Measurements from ENCODE around the gene SH3RF2.
A peak's percentile ranks its signal among the peaks of the same experiment; 100 is the strongest.
"Not testable (repeated sequence)": the region's sequence is repeated elsewhere in the genome, so short reads cannot be mapped to it uniquely, and the experiment has no call there.

SH3RF2 gene, protein sequence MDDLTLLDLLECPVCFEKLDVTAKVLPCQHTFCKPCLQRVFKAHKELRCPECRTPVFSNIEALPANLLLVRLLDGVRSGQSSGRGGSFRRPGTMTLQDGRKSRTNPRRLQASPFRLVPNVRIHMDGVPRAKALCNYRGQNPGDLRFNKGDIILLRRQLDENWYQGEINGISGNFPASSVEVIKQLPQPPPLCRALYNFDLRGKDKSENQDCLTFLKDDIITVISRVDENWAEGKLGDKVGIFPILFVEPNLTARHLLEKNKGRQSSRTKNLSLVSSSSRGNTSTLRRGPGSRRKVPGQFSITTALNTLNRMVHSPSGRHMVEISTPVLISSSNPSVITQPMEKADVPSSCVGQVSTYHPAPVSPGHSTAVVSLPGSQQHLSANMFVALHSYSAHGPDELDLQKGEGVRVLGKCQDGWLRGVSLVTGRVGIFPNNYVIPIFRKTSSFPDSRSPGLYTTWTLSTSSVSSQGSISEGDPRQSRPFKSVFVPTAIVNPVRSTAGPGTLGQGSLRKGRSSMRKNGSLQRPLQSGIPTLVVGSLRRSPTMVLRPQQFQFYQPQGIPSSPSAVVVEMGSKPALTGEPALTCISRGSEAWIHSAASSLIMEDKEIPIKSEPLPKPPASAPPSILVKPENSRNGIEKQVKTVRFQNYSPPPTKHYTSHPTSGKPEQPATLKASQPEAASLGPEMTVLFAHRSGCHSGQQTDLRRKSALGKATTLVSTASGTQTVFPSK

DNA sequence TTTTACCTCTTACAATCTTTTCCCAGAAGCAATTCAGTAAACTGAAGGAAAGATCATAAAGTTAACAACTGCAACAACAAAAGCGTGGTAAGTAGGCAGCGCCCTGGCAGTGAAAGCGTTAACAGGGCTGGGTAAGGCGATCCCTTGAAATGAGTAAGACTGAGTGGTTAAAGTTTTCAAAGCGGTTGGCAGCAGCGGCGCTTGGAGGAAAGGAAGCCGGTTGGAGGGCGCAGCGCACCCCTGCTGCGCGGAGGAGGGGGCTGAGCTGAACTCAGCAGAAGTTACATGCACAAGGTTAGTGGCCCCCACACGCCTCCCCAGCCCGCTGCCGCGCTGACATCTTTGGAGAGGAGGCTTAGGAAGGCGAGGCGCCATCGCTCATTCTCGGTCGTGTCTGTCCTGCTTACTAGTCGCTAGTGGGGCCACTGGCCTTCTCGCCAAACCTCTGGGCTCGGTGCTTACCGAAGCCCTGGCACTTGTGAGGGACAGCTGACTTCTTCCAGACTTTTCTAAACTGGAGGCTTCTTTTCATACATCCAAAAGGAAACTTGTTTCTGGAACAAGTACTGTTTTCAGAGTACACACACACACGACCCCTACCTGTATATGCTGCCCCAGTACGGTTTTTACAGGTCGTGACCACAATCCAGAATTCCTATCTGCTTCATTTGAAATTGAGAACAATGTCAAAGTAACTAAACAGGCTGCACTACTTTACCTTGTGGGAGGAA lies at the start of gene SH3RF2:
Gene SH3RF2 (plus strand): TSS at position 178 of the 731 bp plus-strand sequence. CDS start 1,351 bp downstream, outside the sequence.
- Mint-ChIP-seq H3K4me3 (peak within 1 kb of the TSS; percentile 51), H3K36me3 (ENCODE audit: insufficient read depth) (no peaks in the 10 kb centered on the region), H3K27ac (ENCODE audit: low read depth) (no peak within 1 kb of the TSS), H3K4me1 (peaks cover 13% of the 10 kb centered on the region), H3K27me3 (peaks cover 53% of the 10 kb centered on the region), H3K9me3 (no peaks in the 10 kb centered on the region)
- ATAC-seq (replicated peaks; ENCODE audit: extremely low read depth, poor library complexity, severe bottlenecking) (no peak), DNase-seq (ENCODE audit: low spot score in 2 of 2) (no peak)

DNA sequence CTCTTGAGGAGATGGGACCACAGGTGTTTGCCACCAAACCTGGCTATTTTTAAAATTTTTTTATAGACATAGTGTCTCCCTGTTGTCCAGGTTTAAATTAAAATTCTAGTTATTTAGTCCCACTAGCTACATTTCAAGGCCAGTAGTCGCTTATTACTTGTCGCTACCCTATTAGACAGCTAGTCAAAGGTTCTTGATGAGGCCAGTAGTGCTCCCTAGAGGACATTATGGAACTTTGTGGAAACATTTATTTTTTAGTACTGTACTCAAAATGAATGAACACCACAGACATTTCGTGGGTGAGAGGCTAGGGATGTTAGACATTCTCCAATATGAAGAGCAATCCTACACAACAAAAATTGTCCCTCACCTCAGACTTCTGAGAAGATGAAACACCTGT lies 49.2 kb upstream of the SH3RF2 start:
- no peak overlapping the region for H3K4me3 Mint-ChIP-seq
- ATAC-seq (replicated peaks; ENCODE audit: extremely low read depth, poor library complexity, severe bottlenecking), result no peak

DNA sequence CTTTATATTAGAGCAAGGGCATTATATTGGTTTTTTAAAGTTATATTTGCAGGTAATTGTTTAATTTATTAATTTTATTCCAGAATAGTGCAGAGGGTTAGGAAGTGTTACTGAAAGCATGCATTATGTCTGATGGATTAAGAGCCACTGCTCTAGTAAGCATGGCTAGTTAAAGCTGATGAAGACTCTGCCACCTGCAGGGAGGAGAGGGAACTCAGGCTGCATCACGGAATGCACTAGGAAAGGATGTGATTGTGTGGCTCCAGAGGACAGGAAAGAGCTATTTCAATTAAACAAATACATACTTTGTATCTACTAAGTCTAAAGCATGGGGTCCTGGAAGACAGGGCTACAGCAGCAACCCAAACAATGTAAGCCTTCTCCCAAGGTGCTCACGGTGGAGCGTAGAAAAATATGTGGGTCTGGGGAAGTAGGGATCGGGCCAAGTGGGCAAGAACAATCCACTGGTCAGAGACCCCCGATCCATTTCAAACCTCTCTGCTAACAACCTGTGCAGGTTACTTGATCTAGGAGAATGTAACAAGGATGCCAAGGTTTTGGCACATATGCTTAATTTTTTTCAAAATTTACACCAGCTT lies 48.3 kb upstream of the SH3RF2 start:
- Mint-ChIP-seq H3K36me3 (ENCODE audit: insufficient read depth) (no peaks in the 10 kb centered on the region), H3K27ac (ENCODE audit: low read depth) (no peak overlapping the region), H3K27me3 (peaks cover 26% of the 10 kb centered on the region), H3K9me3 (peaks cover 10% of the 10 kb centered on the region), H3K4me1 (no peaks in the 10 kb centered on the region), H3K4me3 (no peak overlapping the region)
- ATAC-seq (replicated peaks; ENCODE audit: extremely low read depth, poor library complexity, severe bottlenecking) (no peak), DNase-seq (ENCODE audit: low spot score in 2 of 2) (no peak)

More for the DNA sequence above, 49.2 kb upstream of the SH3RF2 start:
- Mint-ChIP-seq H3K9me3 (peaks cover 6% of the 10 kb centered on the region), H3K27ac (ENCODE audit: low read depth) (no peak overlapping the region), H3K27me3 (peaks cover 18% of the 10 kb centered on the region), H3K36me3 (ENCODE audit: insufficient read depth) (no peaks in the 10 kb centered on the region), H3K4me1 (no peaks in the 10 kb centered on the region)
- no peak for DNase-seq (ENCODE audit: low spot score in 2 of 2)

DNA sequence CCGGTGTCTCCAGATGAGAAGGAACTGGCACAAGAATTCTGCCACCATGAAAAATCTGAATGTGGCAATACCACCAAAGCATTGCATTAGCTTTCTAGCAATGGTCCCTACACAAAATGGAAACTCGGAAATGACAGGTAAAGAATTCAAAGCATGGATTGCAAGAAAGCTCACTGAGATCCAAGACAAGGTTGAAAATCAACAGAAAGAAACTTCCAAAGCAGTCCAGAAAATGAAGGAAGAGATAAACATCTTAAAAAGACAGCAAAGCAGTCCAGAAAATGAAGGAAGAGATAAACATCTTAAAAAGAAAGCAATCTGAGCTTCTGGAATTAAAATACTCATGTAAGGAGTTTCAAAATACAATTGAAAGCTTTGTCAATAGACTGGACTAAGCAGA lies 46.8 kb upstream of the SH3RF2 start:
- Mint-ChIP-seq H3K4me1 (no peaks in the 10 kb centered on the region), H3K27ac (ENCODE audit: low read depth) (no peak overlapping the region), H3K9me3 (peaks cover 10% of the 10 kb centered on the region), H3K36me3 (ENCODE audit: insufficient read depth) (no peaks in the 10 kb centered on the region), H3K4me3 (no peak overlapping the region), H3K27me3 (peaks cover 30% of the 10 kb centered on the region)
- DNase-seq (ENCODE audit: low spot score in 2 of 2) (no peak), ATAC-seq (replicated peaks; ENCODE audit: extremely low read depth, poor library complexity, severe bottlenecking) (no peak)

DNA sequence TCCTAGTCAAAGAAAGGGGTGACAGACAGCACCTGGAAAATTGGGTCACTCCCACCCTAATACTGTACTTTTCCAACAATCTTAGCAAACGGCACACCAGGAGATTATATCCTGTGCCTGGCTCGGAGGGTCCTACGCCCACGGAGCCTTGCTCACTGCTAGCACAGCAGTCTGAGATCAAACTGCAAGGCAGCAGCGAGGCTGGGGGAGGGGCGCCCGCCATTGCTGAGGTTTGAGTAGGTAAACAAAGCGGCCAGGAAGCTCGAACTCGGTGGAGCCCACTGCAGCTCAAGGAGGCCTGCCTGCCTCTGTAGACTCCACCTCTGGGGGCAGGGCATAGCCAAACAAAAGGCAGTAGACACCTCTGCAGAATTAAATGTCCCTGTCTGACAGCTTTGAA lies 45.0 kb upstream of the SH3RF2 start:
- H3K27ac Mint-ChIP-seq (ENCODE audit: low read depth); DNase-seq (ENCODE audit: low spot score in 2 of 2); H3K36me3 Mint-ChIP-seq (ENCODE audit: insufficient read depth); H3K4me1 Mint-ChIP-seq; ATAC-seq (replicated peaks; ENCODE audit: extremely low read depth, poor library complexity, severe bottlenecking); H3K4me3 Mint-ChIP-seq: not testable (repeated sequence)
- Mint-ChIP-seq H3K9me3 (peaks cover 10% of the 10 kb centered on the region), H3K27me3 (peaks cover 30% of the 10 kb centered on the region)

DNA sequence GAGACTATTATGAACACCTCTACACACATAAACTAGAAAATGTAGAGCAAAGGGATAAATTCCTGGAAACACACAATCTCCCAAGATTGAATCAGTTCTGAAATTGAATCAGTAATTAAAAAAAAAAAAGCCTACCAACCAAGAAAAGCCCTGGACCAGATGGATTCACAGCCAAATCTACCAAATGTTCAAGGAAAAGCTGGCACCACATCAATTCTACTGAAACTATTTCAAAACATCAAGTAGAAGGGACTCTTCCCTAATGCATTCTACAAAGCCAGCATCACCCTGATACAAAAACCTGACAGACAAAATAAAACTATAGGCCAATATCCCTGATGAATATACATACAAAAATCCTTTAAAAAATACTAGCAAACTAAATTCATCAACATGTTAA lies 38.2 kb upstream of the SH3RF2 start:
- H3K9me3 Mint-ChIP-seq, result peaks cover 7% of the 10 kb centered on the region
- H3K27ac Mint-ChIP-seq (ENCODE audit: low read depth), result no peak overlapping the region
- no peak overlapping the region for H3K4me3 Mint-ChIP-seq
- H3K4me1 Mint-ChIP-seq, result no peaks in the 10 kb centered on the region
- ATAC-seq (replicated peaks; ENCODE audit: extremely low read depth, poor library complexity, severe bottlenecking), result no peak
- DNase-seq (ENCODE audit: low spot score in 2 of 2), result no peak
- H3K36me3 Mint-ChIP-seq (ENCODE audit: insufficient read depth), result no peaks in the 10 kb centered on the region
- H3K27me3 Mint-ChIP-seq, result peaks cover 2% of the 10 kb centered on the region

DNA sequence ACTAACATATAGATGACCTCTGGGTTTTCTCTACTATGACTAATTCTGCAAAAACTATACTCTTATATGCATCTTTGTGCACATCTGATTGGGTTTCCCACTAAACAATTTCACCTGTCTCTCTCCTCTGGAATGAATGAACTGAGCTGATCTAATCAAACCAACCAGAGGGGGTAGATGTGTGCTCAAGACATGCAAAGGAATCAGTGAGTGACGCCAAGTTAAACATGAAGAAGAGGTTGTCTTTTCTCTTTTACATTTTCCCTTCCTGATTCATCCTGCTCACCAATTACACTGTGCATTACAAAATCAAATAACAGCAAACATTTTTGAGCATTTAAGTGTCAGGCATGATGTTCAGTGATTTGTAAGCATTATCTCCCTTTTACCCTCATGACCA lies 34.0 kb upstream of the SH3RF2 start:
- H3K9me3 Mint-ChIP-seq, result peaks cover 7% of the 10 kb centered on the region
- H3K4me1 Mint-ChIP-seq, result no peaks in the 10 kb centered on the region
- H3K27ac Mint-ChIP-seq (ENCODE audit: low read depth), result no peak overlapping the region
- H3K36me3 Mint-ChIP-seq (ENCODE audit: insufficient read depth), result no peaks in the 10 kb centered on the region
- ATAC-seq (replicated peaks; ENCODE audit: extremely low read depth, poor library complexity, severe bottlenecking), result no peak
- H3K4me3 Mint-ChIP-seq, result no peak overlapping the region
- peaks cover 25% of the 10 kb centered on the region for H3K27me3 Mint-ChIP-seq
- DNase-seq (ENCODE audit: low spot score in 2 of 2), result no peak

DNA sequence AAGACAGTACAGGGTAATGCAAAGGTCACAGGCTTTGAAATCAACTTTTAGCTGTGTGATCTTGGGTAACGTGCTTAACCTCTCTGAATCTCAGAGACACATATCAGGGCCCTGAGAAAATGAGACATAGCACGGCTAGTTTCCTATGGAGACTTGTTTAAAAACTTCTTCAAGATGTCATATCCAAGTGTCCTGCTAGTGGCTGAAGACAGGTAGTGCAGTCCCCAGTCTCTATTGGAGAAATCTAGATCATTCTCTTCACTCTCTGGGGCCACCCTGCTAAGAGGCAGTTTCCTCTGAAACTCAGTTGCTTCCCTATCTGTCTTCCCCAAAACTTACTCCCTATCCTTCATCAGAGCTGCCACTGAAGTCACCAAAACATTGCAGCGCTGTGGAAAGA lies 33.3 kb upstream of the SH3RF2 start:
- no peak overlapping the region for H3K27ac Mint-ChIP-seq (ENCODE audit: low read depth)
- DNase-seq (ENCODE audit: low spot score in 2 of 2) (no peak), ATAC-seq (replicated peaks; ENCODE audit: extremely low read depth, poor library complexity, severe bottlenecking) (no peak)
- H3K4me1 Mint-ChIP-seq, result no peaks in the 10 kb centered on the region
- no peak overlapping the region for H3K4me3 Mint-ChIP-seq
- no peaks in the 10 kb centered on the region for H3K36me3 Mint-ChIP-seq (ENCODE audit: insufficient read depth)
- peaks cover 7% of the 10 kb centered on the region for H3K9me3 Mint-ChIP-seq
- peaks cover 32% of the 10 kb centered on the region for H3K27me3 Mint-ChIP-seq

DNA sequence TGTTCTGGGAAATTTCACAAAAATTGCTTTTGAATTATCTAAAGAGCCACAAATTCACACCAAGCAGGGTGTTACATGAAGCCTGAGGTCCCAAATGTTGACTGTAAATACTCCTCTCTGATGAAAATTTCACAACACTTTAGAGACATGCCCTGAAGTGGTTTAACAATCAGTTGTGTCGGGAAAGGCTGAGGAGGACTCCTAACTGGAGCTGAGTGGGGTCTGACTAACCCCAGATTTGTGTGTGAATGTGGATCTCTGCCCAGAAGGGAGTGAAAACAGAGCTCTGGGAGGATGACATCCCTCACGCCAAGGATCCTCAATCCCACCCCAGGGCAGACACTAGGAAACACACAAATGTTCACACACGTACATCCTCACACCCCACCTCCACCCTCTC lies 32.5 kb upstream of the SH3RF2 start:
- peaks cover 33% of the 10 kb centered on the region for H3K27me3 Mint-ChIP-seq
- no peak overlapping the region for H3K27ac Mint-ChIP-seq (ENCODE audit: low read depth)
- H3K36me3 Mint-ChIP-seq (ENCODE audit: insufficient read depth), result no peaks in the 10 kb centered on the region
- ATAC-seq (replicated peaks; ENCODE audit: extremely low read depth, poor library complexity, severe bottlenecking), result no peak
- H3K4me1 Mint-ChIP-seq, result no peaks in the 10 kb centered on the region
- peaks cover 7% of the 10 kb centered on the region for H3K9me3 Mint-ChIP-seq
- H3K4me3 Mint-ChIP-seq, result no peak overlapping the region
- DNase-seq (ENCODE audit: low spot score in 2 of 2), result no peak

DNA sequence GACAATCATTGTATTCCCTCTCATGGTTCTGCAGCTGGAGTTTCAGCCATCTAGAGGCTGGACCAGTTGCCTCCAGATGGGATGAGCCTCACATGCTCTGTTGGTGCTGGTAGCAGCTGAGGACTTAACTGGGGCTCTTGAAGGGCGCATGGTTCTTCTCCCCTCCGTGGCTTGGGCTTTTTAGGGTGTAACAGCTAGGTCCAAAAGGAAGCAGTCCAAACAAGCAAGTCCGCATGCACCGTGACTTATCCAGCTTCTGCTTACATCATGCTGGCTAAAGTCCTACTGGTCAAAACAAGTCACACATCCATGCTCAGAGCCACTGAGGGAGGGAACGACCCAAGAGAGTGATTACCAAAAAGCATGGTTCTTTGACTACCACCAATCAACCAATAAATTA lies 31.6 kb upstream of the SH3RF2 start:
- no peak for ATAC-seq (replicated peaks; ENCODE audit: extremely low read depth, poor library complexity, severe bottlenecking)
- Mint-ChIP-seq H3K4me1 (no peaks in the 10 kb centered on the region), H3K27ac (ENCODE audit: low read depth) (no peak overlapping the region), H3K27me3 (peaks cover 33% of the 10 kb centered on the region), H3K4me3 (no peak overlapping the region), H3K9me3 (peaks cover 7% of the 10 kb centered on the region), H3K36me3 (ENCODE audit: insufficient read depth) (no peaks in the 10 kb centered on the region)
- DNase-seq (ENCODE audit: low spot score in 2 of 2), result no peak

DNA sequence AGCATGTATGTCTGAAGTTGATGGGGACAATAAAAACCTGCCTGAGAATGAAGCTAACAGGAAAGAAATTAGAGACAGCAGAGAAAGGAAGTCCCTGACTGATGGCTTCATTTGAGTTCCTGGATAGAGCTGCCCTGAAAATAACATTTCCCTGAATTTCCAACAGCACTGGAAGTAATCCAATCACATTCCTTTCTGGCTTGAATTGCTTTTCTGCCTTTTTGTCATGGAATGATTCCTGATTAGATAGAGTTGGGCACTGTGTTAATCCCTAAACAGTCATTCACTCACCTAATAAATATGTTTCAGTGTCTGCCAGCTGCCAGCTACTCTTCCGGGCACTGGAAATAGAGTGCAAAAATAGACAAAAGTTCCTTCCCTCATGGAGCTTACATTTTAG lies 30.0 kb upstream of the SH3RF2 start:
- ATAC-seq (replicated peaks; ENCODE audit: extremely low read depth, poor library complexity, severe bottlenecking) (no peak), DNase-seq (ENCODE audit: low spot score in 2 of 2) (no peak)
- Mint-ChIP-seq H3K9me3 (no peaks in the 10 kb centered on the region), H3K4me1 (no peaks in the 10 kb centered on the region), H3K27me3 (peaks cover 33% of the 10 kb centered on the region), H3K4me3 (no peak overlapping the region), H3K36me3 (ENCODE audit: insufficient read depth) (no peaks in the 10 kb centered on the region), H3K27ac (ENCODE audit: low read depth) (no peak overlapping the region)

DNA sequence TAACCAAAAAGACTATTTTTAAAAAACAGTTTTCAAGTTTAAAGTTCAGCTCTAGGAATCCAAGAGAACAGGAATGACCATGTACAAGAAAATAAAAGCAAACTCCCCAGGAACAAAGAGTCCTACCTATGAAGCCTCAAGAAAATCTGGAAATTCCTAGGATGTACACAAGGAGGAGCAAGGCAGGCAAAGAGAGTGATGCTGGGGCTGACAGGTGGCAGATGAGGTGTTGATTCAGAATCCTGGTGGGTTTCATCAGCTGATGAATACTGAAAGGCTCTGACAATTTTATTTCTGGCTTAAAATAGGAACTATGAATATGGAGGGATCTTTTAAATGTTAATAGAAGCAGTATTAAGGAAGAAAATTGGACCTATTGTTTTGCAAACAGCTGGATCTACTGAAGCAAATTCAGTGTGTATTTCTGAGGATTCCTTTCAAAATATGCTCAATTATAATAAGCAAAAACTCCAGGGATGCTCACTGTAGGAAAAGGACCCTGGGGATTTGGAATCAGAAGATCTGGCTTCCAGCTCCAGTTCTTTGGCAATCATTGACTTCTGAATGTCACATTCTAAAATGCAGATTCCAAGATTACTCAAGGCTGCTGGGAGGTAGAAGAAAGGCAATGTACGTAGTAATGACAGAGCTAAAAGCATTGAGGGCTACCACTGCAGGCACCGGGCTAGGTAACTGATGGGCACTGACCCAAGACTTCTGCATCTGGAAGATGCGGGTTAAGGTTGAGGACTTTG lies 28.0 kb upstream of the SH3RF2 start:
- H3K4me3 Mint-ChIP-seq, result no peak overlapping the region
- DNase-seq (ENCODE audit: low spot score in 2 of 2) (no peak), ATAC-seq (replicated peaks; ENCODE audit: extremely low read depth, poor library complexity, severe bottlenecking) (no peak)
- H3K36me3 Mint-ChIP-seq (ENCODE audit: insufficient read depth), result no peaks in the 10 kb centered on the region
- H3K4me1 Mint-ChIP-seq, result no peaks in the 10 kb centered on the region
- no peaks in the 10 kb centered on the region for H3K9me3 Mint-ChIP-seq
- peaks cover 33% of the 10 kb centered on the region for H3K27me3 Mint-ChIP-seq
- H3K27ac Mint-ChIP-seq (ENCODE audit: low read depth), result no peak overlapping the region
